Thyroid gland (tissue), 4 donors: ENCODE results near the gene NSFL1C.

Experiments used
- CTCF ChIP-seq, 6 experiments: fragments of 200-600 bp in 3 of 6; fragments of 450-650 bp in 3 of 6; sonication (generic) in 3 of 6; IDR thresholded peaks; one replicate each; pipeline ENCODE4 v1.5.1; 2016 to 2019; ENCODE audit warnings: antibody characterized with exemption in 6 of 6, mild to moderate bottlenecking in 2 of 6, inconsistent platforms in 1 of 6, moderate library complexity in 1 of 6
- POLR2A ChIP-seq, 2 donors: fragments of 450-650 bp; IDR thresholded peaks; one replicate each; pipeline ENCODE4 v1.6.1; 2017; ENCODE audit warnings: antibody characterized with exemption in 2 of 2, mild to moderate bottlenecking in 2 of 2, moderate library complexity in 1 of 2

- TF ChIP-seq POLR2A (IDR thresholded peaks at IDR 0.05) (no peak), CTCF (IDR thresholded peaks at IDR 0.05) (no peak)
Observed at GRCh38 chr20:1467082-1467354, 369 bp upstream of the NSFL1C start.
